ENCODE results near the gene FBXW10. TPM values are rescaled to one million over a fixed set of nuclear protein-coding genes. Genes with fewer than 3 reads are reported as not detected.
A peak's percentile ranks its signal among the peaks of the same experiment; 100 is the strongest.
"Not testable (repeated sequence)": the region's sequence is repeated elsewhere in the genome, so short reads cannot be mapped to it uniquely, and the experiment has no call there.

Gene FBXW10
- total RNA-seq, 1 donor from 2014 or later = not detected

DNA sequence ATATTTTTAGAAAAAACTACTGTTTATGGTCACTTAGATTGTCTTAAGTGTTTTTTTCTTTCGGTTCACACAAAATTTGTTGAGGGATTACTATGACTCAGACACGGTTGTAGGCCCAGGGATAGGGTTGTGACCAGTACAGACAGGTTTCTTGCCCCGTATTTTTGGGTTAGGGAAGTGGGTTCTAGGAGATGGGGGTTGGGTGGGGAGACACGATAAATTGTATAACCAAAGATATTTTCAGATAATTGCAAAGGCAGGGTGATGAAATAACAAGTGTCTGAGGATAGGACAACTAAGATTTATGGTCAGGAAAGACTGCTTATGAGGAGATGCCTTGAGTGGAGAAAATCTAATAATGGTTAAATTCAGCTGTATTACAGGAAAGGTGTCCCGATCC is 38.0 kb downstream of the FBXW10 start:
- not testable (repeated sequence) for H3K27me3 ChIP-seq (ENCODE audit: control insufficient read depth in 3 of 3, insufficient read depth in 3 of 3, low read length in 3 of 3); H3K4me3 ChIP-seq (ENCODE audit: low read length in 3 of 3); H3K9me3 ChIP-seq (ENCODE audit: control insufficient read depth in 3 of 3, low read length in 3 of 3); H3K27ac ChIP-seq (ENCODE audit: low read depth, low read length); H3K36me3 ChIP-seq (ENCODE audit: control insufficient read depth in 3 of 3, insufficient read depth in 3 of 3, low read length in 3 of 3); H3K4me1 ChIP-seq (ENCODE audit: control insufficient read depth in 3 of 3, insufficient read depth in 3 of 3, low read length in 3 of 3)
- H3K9ac ChIP-seq (ENCODE audit: low read depth in 1 of 3, low read length in 3 of 3) = peak overlapping the region in 1 of 3 donors; percentile 83

DNA sequence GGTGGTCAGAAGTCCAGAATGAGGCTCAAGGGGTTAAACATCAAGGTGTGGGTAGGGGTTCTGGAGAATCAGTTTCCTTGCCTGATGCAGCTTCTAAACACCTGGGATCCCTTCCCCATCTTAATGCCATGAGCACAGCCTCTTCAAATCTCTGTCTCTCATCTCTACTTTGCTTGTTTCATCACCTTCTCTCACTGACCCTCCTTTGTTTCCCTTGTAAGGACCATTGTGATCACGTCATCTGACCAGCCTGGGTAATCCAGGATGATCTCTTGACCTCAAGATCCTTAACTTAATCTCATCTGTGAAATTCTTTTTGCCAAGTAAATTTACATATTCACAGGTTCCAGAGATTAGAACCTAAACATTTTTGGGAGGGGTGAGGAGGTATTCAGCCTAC is 42.1 kb downstream of the FBXW10 start:
- H3K4me3 ChIP-seq (ENCODE audit: low read length in 3 of 3); H3K9ac ChIP-seq (ENCODE audit: low read depth in 1 of 3, low read length in 3 of 3); H3K27me3 ChIP-seq (ENCODE audit: control insufficient read depth in 3 of 3, insufficient read depth in 3 of 3, low read length in 3 of 3); H3K36me3 ChIP-seq (ENCODE audit: control insufficient read depth in 3 of 3, insufficient read depth in 3 of 3, low read length in 3 of 3); H3K9me3 ChIP-seq (ENCODE audit: control insufficient read depth in 3 of 3, low read length in 3 of 3); H3K4me1 ChIP-seq (ENCODE audit: control insufficient read depth in 3 of 3, insufficient read depth in 3 of 3, low read length in 3 of 3); H3K27ac ChIP-seq (ENCODE audit: low read depth, low read length): not testable (repeated sequence)

DNA sequence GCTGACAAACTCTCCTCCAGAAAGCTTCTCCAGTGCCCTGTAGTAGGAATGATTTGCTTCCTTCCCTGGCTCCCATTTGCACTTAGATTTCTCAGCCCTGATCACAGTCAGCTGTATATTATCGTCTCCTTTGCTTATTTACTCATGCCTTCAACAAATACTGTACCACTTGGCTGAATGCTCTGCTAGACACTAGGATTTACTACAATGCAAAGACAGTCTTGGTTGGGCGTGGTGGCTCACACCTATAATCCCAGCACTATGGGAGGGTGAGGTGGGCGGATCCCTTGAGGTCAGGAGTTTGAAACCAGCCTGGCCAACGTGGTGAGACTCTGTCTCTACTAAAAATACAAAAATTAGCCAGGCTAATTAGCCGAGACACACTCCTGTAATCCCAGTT is 43.0 kb downstream of the FBXW10 start:
- H3K9me3 ChIP-seq (ENCODE audit: control insufficient read depth in 3 of 3, low read length in 3 of 3); H3K9ac ChIP-seq (ENCODE audit: low read depth in 1 of 3, low read length in 3 of 3); H3K4me3 ChIP-seq (ENCODE audit: low read length in 3 of 3); H3K27ac ChIP-seq (ENCODE audit: low read depth, low read length); H3K36me3 ChIP-seq (ENCODE audit: control insufficient read depth in 3 of 3, insufficient read depth in 3 of 3, low read length in 3 of 3); H3K27me3 ChIP-seq (ENCODE audit: control insufficient read depth in 3 of 3, insufficient read depth in 3 of 3, low read length in 3 of 3); H3K4me1 ChIP-seq (ENCODE audit: control insufficient read depth in 3 of 3, insufficient read depth in 3 of 3, low read length in 3 of 3): not testable (repeated sequence)

DNA sequence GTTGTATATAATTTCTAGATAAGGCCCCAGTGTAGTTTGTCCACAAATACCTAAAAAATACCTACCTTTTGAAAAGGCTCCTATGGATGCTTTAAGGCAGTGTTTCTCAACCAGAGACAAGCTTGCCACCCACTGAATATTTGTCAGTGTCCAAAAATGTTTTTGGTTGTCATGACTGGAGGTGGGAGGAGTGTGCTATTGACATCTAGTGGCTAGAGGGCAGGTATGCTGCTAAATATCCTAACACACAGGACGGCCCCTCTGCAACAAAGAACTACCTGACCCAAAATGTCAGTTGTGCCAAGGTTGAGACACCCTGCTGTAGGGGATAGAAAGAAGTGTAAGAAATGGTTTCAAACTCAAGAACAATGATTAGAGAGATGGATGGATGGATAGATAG is 47.5 kb downstream of the FBXW10 start:
- not testable (repeated sequence) for H3K9ac ChIP-seq (ENCODE audit: low read depth in 1 of 3, low read length in 3 of 3); H3K4me1 ChIP-seq (ENCODE audit: control insufficient read depth in 3 of 3, insufficient read depth in 3 of 3, low read length in 3 of 3); H3K36me3 ChIP-seq (ENCODE audit: control insufficient read depth in 3 of 3, insufficient read depth in 3 of 3, low read length in 3 of 3); H3K9me3 ChIP-seq (ENCODE audit: control insufficient read depth in 3 of 3, low read length in 3 of 3); H3K4me3 ChIP-seq (ENCODE audit: low read length in 3 of 3); H3K27ac ChIP-seq (ENCODE audit: low read depth, low read length); H3K27me3 ChIP-seq (ENCODE audit: control insufficient read depth in 3 of 3, insufficient read depth in 3 of 3, low read length in 3 of 3)

DNA sequence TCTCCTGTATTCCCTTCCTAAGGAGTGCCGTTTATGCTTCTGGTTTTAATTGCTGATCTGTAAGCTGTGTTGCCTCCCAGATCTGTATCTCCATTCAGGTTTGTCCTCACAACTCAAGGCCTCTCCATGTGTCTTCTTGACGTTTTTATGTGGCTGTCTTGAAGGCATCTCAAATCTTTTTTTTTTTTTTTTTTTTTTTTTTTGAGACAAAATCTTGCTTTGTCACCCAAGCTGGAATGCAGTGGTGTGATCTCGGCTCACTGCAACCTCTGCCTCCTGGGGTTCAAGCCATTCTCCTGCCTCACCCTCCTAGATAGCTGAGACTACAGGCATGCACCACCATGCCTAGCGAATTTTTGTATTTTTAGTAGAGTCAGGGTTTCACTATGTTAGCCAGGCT is 51.0 kb downstream of the FBXW10 start:
- H3K9ac ChIP-seq (ENCODE audit: low read depth in 1 of 3, low read length in 3 of 3); H3K27me3 ChIP-seq (ENCODE audit: control insufficient read depth in 3 of 3, insufficient read depth in 3 of 3, low read length in 3 of 3); H3K4me1 ChIP-seq (ENCODE audit: control insufficient read depth in 3 of 3, insufficient read depth in 3 of 3, low read length in 3 of 3); H3K9me3 ChIP-seq (ENCODE audit: control insufficient read depth in 3 of 3, low read length in 3 of 3); H3K36me3 ChIP-seq (ENCODE audit: control insufficient read depth in 3 of 3, insufficient read depth in 3 of 3, low read length in 3 of 3); H3K4me3 ChIP-seq (ENCODE audit: low read length in 3 of 3); H3K27ac ChIP-seq (ENCODE audit: low read depth, low read length): not testable (repeated sequence)

DNA sequence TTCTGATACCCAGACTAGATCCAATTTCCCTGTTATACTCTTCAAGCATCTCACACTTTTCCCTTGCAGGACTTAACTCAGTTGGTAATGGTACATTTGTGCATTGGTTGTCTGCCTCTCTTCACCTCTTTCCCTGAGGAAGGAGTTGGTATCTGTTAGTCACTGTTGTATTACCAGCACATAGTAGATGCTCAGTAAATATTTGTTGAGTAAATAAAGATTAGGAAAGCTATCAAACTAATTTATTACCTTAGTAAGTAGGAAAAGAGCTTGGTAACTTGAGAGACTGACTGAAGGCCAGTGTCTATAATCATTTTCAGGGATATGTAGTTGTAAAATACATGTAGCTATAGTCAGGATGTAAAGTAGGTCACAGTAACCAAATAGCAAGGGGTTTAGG is 53.0 kb downstream of the FBXW10 start:
- not testable (repeated sequence) for H3K4me3 ChIP-seq (ENCODE audit: low read length in 3 of 3); H3K9ac ChIP-seq (ENCODE audit: low read depth in 1 of 3, low read length in 3 of 3); H3K4me1 ChIP-seq (ENCODE audit: control insufficient read depth in 3 of 3, insufficient read depth in 3 of 3, low read length in 3 of 3); H3K27ac ChIP-seq (ENCODE audit: low read depth, low read length); H3K36me3 ChIP-seq (ENCODE audit: control insufficient read depth in 3 of 3, insufficient read depth in 3 of 3, low read length in 3 of 3); H3K27me3 ChIP-seq (ENCODE audit: control insufficient read depth in 3 of 3, insufficient read depth in 3 of 3, low read length in 3 of 3); H3K9me3 ChIP-seq (ENCODE audit: control insufficient read depth in 3 of 3, low read length in 3 of 3)

DNA sequence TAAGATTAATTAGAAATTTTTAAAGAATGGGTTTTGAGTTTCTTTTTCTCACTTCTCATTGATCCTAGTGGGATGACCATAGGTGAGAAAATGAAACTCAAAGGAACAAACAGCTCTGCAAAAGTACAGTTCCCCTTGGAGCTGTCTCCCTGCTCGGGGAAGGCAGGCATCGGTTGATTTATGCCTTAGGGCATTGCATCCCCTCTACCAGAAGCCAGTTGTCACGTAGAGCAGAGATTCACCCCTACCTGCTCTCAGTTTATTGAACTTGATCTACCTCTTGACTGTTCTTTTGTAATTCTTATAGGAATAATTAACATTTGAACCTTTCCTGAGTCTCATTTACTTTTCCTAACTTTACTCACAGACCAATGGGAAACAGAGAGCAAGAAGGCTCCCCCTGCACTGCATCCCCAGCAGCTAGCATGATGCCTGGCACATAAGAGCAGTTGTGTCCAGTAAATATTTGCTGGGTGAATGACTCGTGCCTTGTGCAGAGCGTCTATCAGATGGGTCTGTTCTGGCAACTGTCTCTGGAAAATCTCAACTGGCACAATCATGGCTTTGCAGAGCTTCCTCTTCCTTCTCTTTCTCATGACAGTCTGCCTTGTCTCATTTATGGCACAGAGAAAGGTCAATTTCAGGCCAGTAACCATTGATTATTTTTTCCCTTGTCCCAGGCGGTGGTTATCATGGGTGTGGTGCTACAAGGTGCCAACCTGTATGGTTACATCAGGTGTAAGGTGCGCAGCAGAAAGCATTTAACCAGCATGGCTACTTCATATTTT is 59.8 kb downstream of the FBXW10 start:
- H3K27ac ChIP-seq (ENCODE audit: low read depth, low read length); H3K9ac ChIP-seq (ENCODE audit: low read depth in 1 of 3, low read length in 3 of 3); H3K4me1 ChIP-seq (ENCODE audit: control insufficient read depth in 3 of 3, insufficient read depth in 3 of 3, low read length in 3 of 3); H3K4me3 ChIP-seq (ENCODE audit: low read length in 3 of 3); H3K9me3 ChIP-seq (ENCODE audit: control insufficient read depth in 3 of 3, low read length in 3 of 3); H3K27me3 ChIP-seq (ENCODE audit: control insufficient read depth in 3 of 3, insufficient read depth in 3 of 3, low read length in 3 of 3); H3K36me3 ChIP-seq (ENCODE audit: control insufficient read depth in 3 of 3, insufficient read depth in 3 of 3, low read length in 3 of 3): not testable (repeated sequence)

DNA sequence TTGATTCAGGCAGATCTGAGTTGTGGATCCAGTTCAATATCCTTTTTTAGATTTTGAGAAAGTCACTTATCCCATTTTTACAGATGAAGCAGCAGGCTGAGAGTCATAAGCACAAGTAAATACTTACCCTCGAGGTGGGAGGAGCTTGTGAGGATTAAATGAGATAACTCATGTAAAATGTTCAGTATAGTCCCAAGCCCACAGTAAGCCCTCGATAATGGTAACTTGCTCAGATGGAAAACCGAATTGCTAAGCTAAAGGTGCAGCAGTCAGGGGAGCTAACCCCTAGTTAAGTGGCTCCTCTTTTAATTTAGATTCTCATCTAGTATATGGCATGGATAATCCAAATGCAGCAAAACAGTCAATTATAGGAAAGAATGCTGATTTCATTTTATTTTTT is 72.1 kb downstream of the FBXW10 start:
- H3K36me3 ChIP-seq (ENCODE audit: control insufficient read depth in 3 of 3, insufficient read depth in 3 of 3, low read length in 3 of 3); H3K4me1 ChIP-seq (ENCODE audit: control insufficient read depth in 3 of 3, insufficient read depth in 3 of 3, low read length in 3 of 3); H3K9me3 ChIP-seq (ENCODE audit: control insufficient read depth in 3 of 3, low read length in 3 of 3); H3K27ac ChIP-seq (ENCODE audit: low read depth, low read length); H3K27me3 ChIP-seq (ENCODE audit: control insufficient read depth in 3 of 3, insufficient read depth in 3 of 3, low read length in 3 of 3); H3K4me3 ChIP-seq (ENCODE audit: low read length in 3 of 3); H3K9ac ChIP-seq (ENCODE audit: low read depth in 1 of 3, low read length in 3 of 3): not testable (repeated sequence)

DNA sequence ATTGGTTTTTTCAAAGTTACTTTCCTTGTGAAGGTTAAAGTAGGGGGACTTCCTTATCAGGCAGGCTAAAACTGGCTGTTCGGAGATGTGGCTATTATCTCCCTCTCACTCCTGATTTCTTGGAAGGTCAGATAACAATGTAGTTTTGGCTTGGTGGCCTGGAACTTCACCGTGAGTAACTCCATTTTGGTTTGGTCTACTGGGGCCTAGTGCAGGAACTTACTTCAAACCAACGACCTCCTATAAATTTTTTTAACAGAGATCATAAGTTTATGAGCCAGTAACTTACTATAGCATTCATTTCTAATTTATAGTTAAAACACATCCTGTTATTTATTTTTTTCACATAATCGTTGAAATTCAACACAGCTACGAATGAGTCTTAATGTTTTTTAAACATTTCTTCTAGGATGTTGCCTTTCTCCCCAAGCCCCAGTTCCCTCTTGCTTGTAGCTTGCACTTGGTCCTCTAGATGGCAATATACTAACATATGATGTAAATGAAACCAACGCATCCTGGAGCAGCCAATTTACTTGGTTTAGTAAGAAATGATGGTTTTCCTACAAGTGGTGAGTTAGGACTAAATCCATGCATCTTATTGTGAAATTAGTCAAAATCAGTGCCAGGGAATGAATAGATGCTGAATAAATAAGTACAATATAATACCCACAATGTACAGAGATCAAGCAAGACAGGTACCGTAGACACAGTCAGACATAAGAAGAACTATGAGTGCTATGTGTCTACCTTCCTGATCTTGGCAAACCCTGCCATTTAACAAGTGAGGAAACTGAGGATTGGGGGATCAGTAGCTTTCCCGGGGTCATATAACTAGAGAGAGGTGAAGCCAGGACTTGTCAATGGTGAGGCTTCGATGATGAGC is 72.9 kb downstream of the FBXW10 start:
- not testable (repeated sequence) for H3K9me3 ChIP-seq (ENCODE audit: control insufficient read depth in 3 of 3, low read length in 3 of 3); H3K27ac ChIP-seq (ENCODE audit: low read depth, low read length); H3K36me3 ChIP-seq (ENCODE audit: control insufficient read depth in 3 of 3, insufficient read depth in 3 of 3, low read length in 3 of 3); H3K9ac ChIP-seq (ENCODE audit: low read depth in 1 of 3, low read length in 3 of 3); H3K27me3 ChIP-seq (ENCODE audit: control insufficient read depth in 3 of 3, insufficient read depth in 3 of 3, low read length in 3 of 3); H3K4me3 ChIP-seq (ENCODE audit: low read length in 3 of 3); H3K4me1 ChIP-seq (ENCODE audit: control insufficient read depth in 3 of 3, insufficient read depth in 3 of 3, low read length in 3 of 3)

DNA sequence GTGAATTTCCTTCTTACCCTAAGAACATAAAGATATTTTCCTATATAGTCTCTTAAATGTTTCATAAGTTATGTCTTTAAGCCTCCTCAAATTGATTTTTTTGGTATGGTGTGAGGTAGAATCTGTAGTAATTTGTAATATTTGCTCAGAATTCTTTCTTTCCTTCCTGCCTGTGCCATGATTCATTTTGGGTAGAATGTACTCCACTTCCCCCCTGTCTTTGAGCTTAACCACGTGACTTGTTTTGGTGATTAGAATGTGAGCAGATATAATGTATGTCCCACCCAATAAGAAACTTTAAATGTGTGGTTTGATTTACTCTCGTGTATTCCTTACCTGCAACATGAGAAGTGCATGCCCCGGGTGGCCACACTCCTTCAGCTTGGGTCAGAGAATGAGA is 77.6 kb downstream of the FBXW10 start:
- H3K4me3 ChIP-seq (ENCODE audit: low read length in 3 of 3); H3K9ac ChIP-seq (ENCODE audit: low read depth in 1 of 3, low read length in 3 of 3); H3K9me3 ChIP-seq (ENCODE audit: control insufficient read depth in 3 of 3, low read length in 3 of 3); H3K4me1 ChIP-seq (ENCODE audit: control insufficient read depth in 3 of 3, insufficient read depth in 3 of 3, low read length in 3 of 3); H3K27ac ChIP-seq (ENCODE audit: low read depth, low read length); H3K36me3 ChIP-seq (ENCODE audit: control insufficient read depth in 3 of 3, insufficient read depth in 3 of 3, low read length in 3 of 3); H3K27me3 ChIP-seq (ENCODE audit: control insufficient read depth in 3 of 3, insufficient read depth in 3 of 3, low read length in 3 of 3): not testable (repeated sequence)
